Loucy (cell line): Measurements from ENCODE around the gene RINT1.

Source experiments
- EZH2phosphoT487 ChIP-seq: fragments of 200-600 bp; IDR thresholded peaks from 2 replicates; pipeline ENCODE4 v1.6.1; 2018; ENCODE audit warnings: antibody characterized with exemption, mild to moderate bottlenecking, moderate library complexity, borderline replicate concordance
- TF ChIP-seq, protein P1 (sequence below): fragments of 200-600 bp; sonication (generic); conservative IDR thresholded peaks from 2 replicates; pipeline ENCODE4 v1.5.1; 2014; ENCODE audit warnings: mild to moderate bottlenecking, antibody characterized with exemption, low read length

DNA sequence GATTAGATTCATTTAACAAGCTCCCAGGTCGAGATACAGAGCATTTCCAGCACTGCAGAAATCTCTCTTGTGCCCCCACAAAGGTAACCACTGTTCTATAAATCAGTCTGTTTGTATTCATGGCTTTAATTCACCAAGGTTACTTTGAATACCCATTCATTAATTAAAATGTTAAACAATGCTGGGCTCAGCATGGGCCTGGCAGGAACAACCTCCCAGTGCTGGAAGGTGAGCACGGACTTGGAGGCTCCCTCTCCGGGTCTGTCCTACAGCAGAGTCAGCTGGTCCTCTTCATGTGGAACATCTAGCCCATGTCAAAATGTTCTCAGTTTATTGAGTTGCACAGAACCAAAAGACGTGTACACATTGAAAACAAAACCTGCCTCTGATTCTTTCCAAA, 64.9 kb downstream of the RINT1 start:
- TF ChIP-seq, protein P1, sequence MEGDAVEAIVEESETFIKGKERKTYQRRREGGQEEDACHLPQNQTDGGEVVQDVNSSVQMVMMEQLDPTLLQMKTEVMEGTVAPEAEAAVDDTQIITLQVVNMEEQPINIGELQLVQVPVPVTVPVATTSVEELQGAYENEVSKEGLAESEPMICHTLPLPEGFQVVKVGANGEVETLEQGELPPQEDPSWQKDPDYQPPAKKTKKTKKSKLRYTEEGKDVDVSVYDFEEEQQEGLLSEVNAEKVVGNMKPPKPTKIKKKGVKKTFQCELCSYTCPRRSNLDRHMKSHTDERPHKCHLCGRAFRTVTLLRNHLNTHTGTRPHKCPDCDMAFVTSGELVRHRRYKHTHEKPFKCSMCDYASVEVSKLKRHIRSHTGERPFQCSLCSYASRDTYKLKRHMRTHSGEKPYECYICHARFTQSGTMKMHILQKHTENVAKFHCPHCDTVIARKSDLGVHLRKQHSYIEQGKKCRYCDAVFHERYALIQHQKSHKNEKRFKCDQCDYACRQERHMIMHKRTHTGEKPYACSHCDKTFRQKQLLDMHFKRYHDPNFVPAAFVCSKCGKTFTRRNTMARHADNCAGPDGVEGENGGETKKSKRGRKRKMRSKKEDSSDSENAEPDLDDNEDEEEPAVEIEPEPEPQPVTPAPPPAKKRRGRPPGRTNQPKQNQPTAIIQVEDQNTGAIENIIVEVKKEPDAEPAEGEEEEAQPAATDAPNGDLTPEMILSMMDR, result no peak
- TF ChIP-seq EZH2phosphoT487, result no peak
